ENCODE data around the gene LYPD4.

DNA sequence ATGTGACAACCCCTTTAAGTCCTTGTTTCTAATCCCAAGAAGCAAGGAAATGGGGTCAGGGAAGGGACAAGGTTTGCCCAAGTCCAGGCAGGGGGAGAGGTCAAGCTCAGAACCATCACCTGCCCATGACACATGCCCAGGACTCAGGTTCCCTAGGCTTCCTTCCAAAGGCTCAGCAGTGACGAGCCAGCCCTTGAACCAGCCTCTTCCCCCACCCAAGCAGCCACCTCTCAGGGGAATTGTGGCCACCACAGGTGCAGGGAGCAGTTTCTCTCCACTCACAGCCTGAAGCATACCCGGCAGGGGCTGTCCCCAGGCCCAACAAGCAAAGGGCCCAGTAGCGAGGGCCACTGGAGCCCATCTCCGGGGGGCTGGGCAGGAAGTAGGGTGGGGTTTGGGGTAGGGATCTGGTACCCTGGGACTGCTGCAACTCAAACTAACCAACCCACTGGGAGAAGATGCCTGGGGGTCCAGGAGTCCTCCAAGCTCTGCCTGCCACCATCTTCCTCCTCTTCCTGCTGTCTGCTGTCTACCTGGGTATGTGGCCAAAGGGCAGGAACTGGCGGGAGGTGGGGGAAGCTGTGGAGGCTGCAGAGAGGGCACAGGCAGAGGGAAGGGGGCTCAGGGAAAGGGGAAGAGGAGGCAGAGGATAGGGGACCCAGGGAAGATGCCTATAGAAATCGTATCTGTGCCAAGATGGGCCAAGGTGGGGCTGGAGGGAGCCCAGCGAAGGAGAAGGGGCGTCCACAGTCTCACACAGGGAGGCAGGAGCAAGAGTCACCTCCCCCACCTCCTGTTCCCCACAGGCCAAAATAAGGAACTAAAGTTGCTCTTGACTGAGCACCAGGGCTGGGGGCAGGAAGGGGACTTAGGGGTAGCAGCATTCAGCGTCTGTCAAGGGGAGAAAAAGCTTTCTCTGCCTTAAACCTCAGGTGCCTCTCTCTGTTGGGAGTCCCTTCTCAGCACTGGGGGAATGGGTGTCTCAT lies 32.7 kb upstream of the LYPD4 start, which contains the start of gene CD79A:
- no peak for TF ChIP-seq ZNF274 (IDR thresholded peaks at IDR 0.05; ENCODE audit: low read depth, low read length)
- TF ChIP-seq YY1 (IDR thresholded peaks at IDR 0.05; ENCODE audit: insufficient read depth, insufficient read length): no peak
- TF ChIP-seq SUZ12 (IDR thresholded peaks at IDR 0.05; ENCODE audit: extremely low read depth, insufficient read depth, insufficient read length): no peak

All from NT2/D1 (cell line).